ENCODE measurements around the gene ACTR10. TPM values are rescaled to one million over a fixed set of nuclear protein-coding genes. Genes with fewer than 3 reads are reported as not detected.

Gene ACTR10
- polyA plus RNA-seq, 4 donors: 93.6 to 118 (median 104) TPM

- no peak for DNase-seq (ENCODE audit: low read depth in 4 of 4, low spot score in 2 of 4)
Measured at GRCh38 chr14:58278177-58278576, 78.2 kb downstream of the ACTR10 start.

GRCh38 chr14:58280954-58281787 is 81.2 kb downstream of the ACTR10 start:
- DNase-seq (ENCODE audit: low read depth in 4 of 4, low spot score in 2 of 4): peak in 1 of 4 donors; percentile 32

GRCh38 chr14:58281969-58282368 is 82.0 kb downstream of the ACTR10 start:
- DNase-seq (ENCODE audit: low read depth in 4 of 4, low spot score in 2 of 4): no peak

- no peak for DNase-seq (ENCODE audit: low read depth in 4 of 4, low spot score in 2 of 4)
Measured at GRCh38 chr14:58282925-58283593, 83.1 kb downstream of the ACTR10 start.

GRCh38 chr14:58283730-58284129 is 83.8 kb downstream of the ACTR10 start:
- no peak for DNase-seq (ENCODE audit: low read depth in 4 of 4, low spot score in 2 of 4)

GRCh38 chr14:58285132-58285531 is 85.2 kb downstream of the ACTR10 start:
- DNase-seq (ENCODE audit: low read depth in 4 of 4, low spot score in 2 of 4): no peak

Other genes starting within 250 kb of the ACTR10 start
- gene ARMH4, start 47.9 kb upstream of the ACTR10 start, polyA plus RNA-seq (ENCODE audit: insufficient read length in 4 of 4): 10 to 100 TPM; 71.3 to 73.6 (median 72.1) TPM
- gene PSMA3, start 44.7 kb downstream of the ACTR10 start, polyA plus RNA-seq (ENCODE audit: insufficient read length in 4 of 4): 100 to 1,000 TPM; 121 to 185 (median 150) TPM
- 10 to 100 TPM; 25.4 to 37.2 (median 32.4) TPM for gene ARID4A, start 98.4 kb downstream of the ACTR10 start, polyA plus RNA-seq (ENCODE audit: insufficient read length in 4 of 4)
- 1 to 10 TPM; 1.2 to 1.9 (median 1.4) TPM for gene TOMM20L, start 195.8 kb downstream of the ACTR10 start, polyA plus RNA-seq (ENCODE audit: insufficient read length in 4 of 4)
- 10 to 100 TPM; 76.3 to 86.1 (median 80.7) TPM for gene TIMM9, start 227.4 kb downstream of the ACTR10 start, polyA plus RNA-seq (ENCODE audit: insufficient read length in 4 of 4)
- 10 to 100 TPM; 18.0 to 24.1 (median 22.9) TPM for gene KIAA0586, start 227.6 kb downstream of the ACTR10 start, polyA plus RNA-seq (ENCODE audit: insufficient read length in 4 of 4)